GM12878 (cell line): ENCODE results near the gene CCDC82. TPM values are rescaled to one million over a fixed set of nuclear protein-coding genes. Genes with fewer than 3 reads are reported as not detected.

Source experiments
- ATAC-seq: fragments of 200-7000 bp; cut with Tn5 transposase; 3 replicates; pipeline ENCODE4 v1.9.1; 2020; ENCODE audit warnings: mild to moderate bottlenecking, moderate library complexity
- BruUV-seq: library from RNA; stranded (reverse); fragments of 400-500 nt; replicated peaks from 2 replicates; lab custom pipeline; 2021; lab: Mats Ljungman, UMichigan
- CTCF ChIA-PET: fragments of 300-600 bp; sonication (Branson Sonifier 250); formaldehyde crosslinking; extraction: SDS; loops from one replicate; lab custom pipeline; 2021; ENCODE audit warnings: inconsistent platforms; lab: Yijun Ruan, JAX
- POLR2A ChIA-PET: fragments of 350-600 bp; formaldehyde crosslinking; extraction: SDS; loops from one replicate; lab custom pipeline; 2021; ENCODE audit warnings: inconsistent platforms; lab: Charles Lee
- RAD21 ChIA-PET: fragments of 300-600 bp; sonication (Branson Sonifier 250); formaldehyde crosslinking; loops from one replicate; lab custom pipeline; 2023; ENCODE audit warnings: antibody characterized with exemption; ENCODE audit not compliant: unreplicated experiment; lab: Charles Lee
- SMC1A ChIA-PET: fragments of 300-600 bp; sonication (Branson Sonifier 250); formaldehyde crosslinking; loops from one replicate; lab custom pipeline; 2023; ENCODE audit not compliant: unreplicated experiment, uncharacterized antibody; lab: Charles Lee
- DNase-seq: peaks from one replicate; pipeline ENCODE4 v3.0.0-alpha.2; 2011; ENCODE audit warnings: low read depth, low spot score
- FAIRE-seq: peaks from 3 replicates; lab custom pipeline; 2011; peaks lifted over from hg19 to GRCh38; lab: Jason Lieb, UNC
- H2AFZ ChIP-seq: 2 replicates; pipeline ENCODE4 v1.6.0; 2011; ENCODE audit warnings: low read depth, low read length, control low read depth; ENCODE audit not compliant: control insufficient read depth
- H3K27ac ChIP-seq: 2 replicates; pipeline ENCODE4 v1.5.1; 2011; ENCODE audit warnings: control low read depth; ENCODE audit not compliant: control insufficient read depth, insufficient read depth
- H3K27me3 ChIP-seq, 2 experiments: replicated peaks in 1 of 2; 2 replicates each; pipeline versions ENCODE4 v1.6.0 to v1.6.1; 2011; ENCODE audit warnings: low read length in 1 of 2; ENCODE audit not compliant: control insufficient read depth in 2 of 2, insufficient read depth in 2 of 2
- H3K36me3 ChIP-seq, 2 experiments: 2 replicates each; pipeline ENCODE4 v1.5.1; 2011; ENCODE audit warnings: low read length in 1 of 2; ENCODE audit not compliant: control insufficient read depth in 2 of 2, insufficient read depth in 2 of 2
- H3K4me1 ChIP-seq: 2 replicates; pipeline ENCODE4 v1.6.1; 2011; ENCODE audit warnings: mild to moderate bottlenecking, low read length, moderate library complexity, mixed read lengths; ENCODE audit not compliant: control insufficient read depth, insufficient read depth
- H3K4me2 ChIP-seq: 2 replicates; pipeline ENCODE4 v1.6.0; 2011; ENCODE audit warnings: control low read depth; ENCODE audit not compliant: control insufficient read depth, insufficient read depth
- H3K4me3 ChIP-seq: fragments of 200-600 bp; sonication (generic); 2 replicates; pipeline ENCODE4 v1.5.1; 2016
- H3K79me2 ChIP-seq: 2 replicates; pipeline ENCODE4 v1.6.0; 2011; ENCODE audit warnings: low read length; ENCODE audit not compliant: control insufficient read depth, insufficient read depth
- H3K9ac ChIP-seq: 2 replicates; pipeline ENCODE4 v1.8.0; 2011; ENCODE audit warnings: low read length, control low read depth, mixed read lengths; ENCODE audit not compliant: control insufficient read depth, insufficient read depth
- H3K9me3 ChIP-seq: replicated peaks from 3 replicates; pipeline ENCODE4 v1.5.1; 2011; ENCODE audit warnings: mild to moderate bottlenecking, low read length; ENCODE audit not compliant: control insufficient read depth, insufficient read depth
- H4K20me1 ChIP-seq: 2 replicates; pipeline ENCODE4 v1.6.0; 2011; ENCODE audit not compliant: control insufficient read depth, insufficient read depth
- EP300 ChIP-seq, 2 experiments: fragments of 150-350 bp in 1 of 2; IDR thresholded peaks; 2 replicates each; pipeline ENCODE4 v1.6.1; 2011 to 2012; ENCODE audit warnings: low read depth in 2 of 2, low read length in 2 of 2, borderline replicate concordance in 1 of 2, improper control_type of control experiment in 1 of 2, inconsistent platforms in 1 of 2; ENCODE audit not compliant: control insufficient read depth in 1 of 2
- EZH2 ChIP-seq: IDR thresholded peaks from 2 replicates; pipeline ENCODE4 v1.6.1; 2012; ENCODE audit warnings: low read depth, mild to moderate bottlenecking, control low read depth, inconsistent platforms, low read length, borderline replicate concordance; ENCODE audit not compliant: control insufficient read depth
- HCFC1 ChIP-seq: fragments of 150-350 bp; IDR thresholded peaks from 2 replicates; pipeline ENCODE4 v1.6.1; 2014; ENCODE audit warnings: low read length
- HDAC2 ChIP-seq: fragments of 200-600 bp; sonication (generic); IDR thresholded peaks from 2 replicates; pipeline ENCODE4 v1.6.1; 2017
- NKRF ChIP-seq: fragments of 450-650 bp; conservative IDR thresholded peaks from 2 replicates; pipeline ENCODE4 v1.6.1; 2017; ENCODE audit warnings: mild to moderate bottlenecking, moderate library complexity
- POU2F2 ChIP-seq: IDR thresholded peaks from 3 replicates; pipeline ENCODE4 v1.6.1; 2011; ENCODE audit warnings: low read depth, mild to moderate bottlenecking, low read length, borderline replicate concordance
- RB1 ChIP-seq: fragments of 450-650 bp; formaldehyde crosslinking; IDR thresholded peaks from 2 replicates; pipeline ENCODE4 v1.6.1; 2017; ENCODE audit warnings: mild to moderate bottlenecking, borderline replicate concordance
- RBBP5 ChIP-seq: fragments of 200-600 bp; sonication (generic); conservative IDR thresholded peaks from 2 replicates; pipeline ENCODE4 v1.6.1; 2016
- RELB ChIP-seq: fragments of 450-650 bp; IDR thresholded peaks from 2 replicates; pipeline ENCODE4 v1.6.1; 2017; ENCODE audit warnings: low read depth, mild to moderate bottlenecking, moderate library complexity
- RUNX3 ChIP-seq: IDR thresholded peaks from 2 replicates; pipeline ENCODE4 v1.6.1; 2012; ENCODE audit warnings: low read length, inconsistent platforms
- SIN3A ChIP-seq: IDR thresholded peaks from 2 replicates; pipeline ENCODE4 v1.6.1; 2012; ENCODE audit warnings: low read depth, low read length, improper control_type of control experiment
- SPI1 ChIP-seq: IDR thresholded peaks from 2 replicates; pipeline ENCODE4 v1.6.1; 2011; ENCODE audit warnings: low read depth, mild to moderate bottlenecking, low read length, moderate library complexity, borderline replicate concordance; ENCODE audit not compliant: insufficient read depth
- SREBF1 ChIP-seq: IDR thresholded peaks from 2 replicates; pipeline ENCODE4 v1.6.1; 2012; ENCODE audit warnings: mild to moderate bottlenecking, low read length
- WGBS: methylation state at CpG from one replicate; pipeline ENCODE4 v1.1.6; 2016; ENCODE audit warnings: low lambda C conversion rate; ENCODE audit not compliant: insufficient replicate concordance, insufficient coverage; ENCODE audit errors: missing lambda C conversion rate; 5-methylcytosine and 5-hydroxymethylcytosine counted together
- in situ Hi-C: fragments of 300-500 bp; cut with MboI; formaldehyde crosslinking; loops from 9 replicates; pipeline ENCODE4 v1.14.3; 2018; ENCODE audit warnings: mixed read lengths
- intact Hi-C: fragments of 100-400 bp; cut with micrococcal nuclease; formaldehyde crosslinking; loops from one replicate; pipeline ENCODE4 v1.14.2; 2022; ENCODE audit not compliant: unreplicated experiment
- polyA plus RNA-seq, 11 experiments: library from polyadenylated mRNA; depleted of rRNA in 4 of 11; unstranded in 6 of 11; stranded (reverse) in 5 of 11; fragments of >200 nt; fragmentation: Nextera tagmentation in 4 of 11; fragmentation: Illumina TruSeq in 1 of 11; extraction: Ambion mirVana in 4 of 11; extraction: Trizol in 1 of 11; gene quantifications; 1 replicate in 1 of 11; 2 replicates in 10 of 11; pipeline versions ENCODE4 v1.2.1 to v1.2.3, GENCODE V29; 2011 to 2016; ENCODE audit warnings: inconsistent platforms in 2 of 11, missing spikeins in 2 of 11, low read depth in 1 of 11
- total RNA-seq, 4 experiments: library from RNA; depleted of rRNA in 3 of 4; stranded (reverse); fragments of >200 nt in 3 of 4; fragmentation: Illumina TruSeq in 1 of 4; extraction: Trizol in 1 of 4; gene quantifications; 2 replicates each; pipeline versions ENCODE4 v1.2.1 to v1.2.3, GENCODE V29; 2013 to 2021

CCDC82 gene
- total and polyA plus RNA-seq, 10 of the 15 experiments (the other 5 are each of a cell fraction or from before 2014, with no cell fraction given), result 15.2 to 62.4 (median 28.8) TPM

GRCh38 chr11:96337541-96338431 lies 51.9 kb downstream of the CCDC82 start:
- FAIRE-seq, result no peak
- 57% methylated on average over 6 of the region's 6 CpGs for WGBS
- ChIA-PET SMC1A (interaction anchor here (0.8 to 11.9 kb wide), 41 partner anchors 10 to 547 kb away, joined by 3 to 189 read pairs (median 7); partner anchors contain the start of genes CCDC82, CEP57 and JRKL), RAD21 (interaction anchor here (0.6 to 11.4 kb wide), 27 partner anchors 11 to 489 kb away, joined by 3 to 213 read pairs (median 5); no protein-coding TSS in a partner anchor), POLR2A (interaction anchor here (0.6 to 2.9 kb wide), 7 partner anchors 44 to 151 kb away, joined by 3 to 12 read pairs (median 4); partner anchors contain the start of genes CCDC82 and JRKL), CTCF (interaction anchor here (0.8 to 11.4 kb wide), 23 partner anchors 9 to 502 kb away, joined by 3 to 256 read pairs (median 5); no protein-coding TSS in a partner anchor)
- Histone ChIP-seq H3K27me3 (no peaks in the 10 kb centered on the region), H3K4me1 (peaks cover 4% of the 10 kb centered on the region), H3K36me3 (0 out of 4 replicates have a peak, but pooled peaks cover 0 to 2% of the 10 kb centered on the region in 2 experiments), H3K9ac (peak overlapping the region; percentile 39), H3K79me2 (peaks cover 99% of the 10 kb centered on the region), H3K4me2 (peak overlapping the region; percentile 85), H3K4me3 (peak overlapping the region; percentile 100), H3K27ac (peak overlapping the region; percentile 80), H2AFZ (no peak overlapping the region; the same call in 1 of the 2 replicates), H3K9me3 (no peaks in the 10 kb centered on the region; the same call in 2 of the 3 replicates), H4K20me1 (no peaks in the 10 kb centered on the region)
- peak; percentile 52 for ATAC-seq
- BruUV-seq, result no TSS peak
- TF ChIP-seq HDAC2, result no peak
- 0 out of 2 replicates have a peak, but pooled peaks have one; percentile 7 for TF ChIP-seq SPI1
- no peak for TF ChIP-seq RB1
- no peak for TF ChIP-seq SREBF1
- no peak for TF ChIP-seq NKRF
- TF ChIP-seq HCFC1, result no peak
- 0 out of 2 replicates have a peak, but pooled peaks have one; percentile 5 for TF ChIP-seq RUNX3
- TF ChIP-seq EZH2, result no peak
- no peak for TF ChIP-seq POU2F2
- TF ChIP-seq SIN3A, result no peak
- TF ChIP-seq RELB, result no peak
- TF ChIP-seq EP300 (IDR thresholded peaks at IDR 0.05; ENCODE audit: borderline replicate concordance in 1 of 2, control insufficient read depth in 1 of 2, low read depth in 2 of 2, low read length in 2 of 2), result no peak
- TF ChIP-seq RBBP5, result no peak
- DNase-seq, result no peak
- in situ Hi-C loops, result no loop called here
- intact Hi-C loops, result loop anchor here (1.0 to 2.0 kb wide), 2 partner anchors 71 to 181 kb away; no protein-coding TSS in a partner anchor
